Measurements from ENCODE around the gene PLLP. TPM values are rescaled to one million over a fixed set of nuclear protein-coding genes. Genes with fewer than 3 reads are reported as not detected.

The PLLP gene, protein sequence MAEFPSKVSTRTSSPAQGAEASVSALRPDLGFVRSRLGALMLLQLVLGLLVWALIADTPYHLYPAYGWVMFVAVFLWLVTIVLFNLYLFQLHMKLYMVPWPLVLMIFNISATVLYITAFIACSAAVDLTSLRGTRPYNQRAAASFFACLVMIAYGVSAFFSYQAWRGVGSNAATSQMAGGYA
- polyA plus RNA-seq (ENCODE audit: insufficient read length in 4 of 4): 10 to 100 TPM in 3 of 4 donors, 1 to 10 TPM in 1; 2.0 to 31.9 (median 17.8) TPM

DNA sequence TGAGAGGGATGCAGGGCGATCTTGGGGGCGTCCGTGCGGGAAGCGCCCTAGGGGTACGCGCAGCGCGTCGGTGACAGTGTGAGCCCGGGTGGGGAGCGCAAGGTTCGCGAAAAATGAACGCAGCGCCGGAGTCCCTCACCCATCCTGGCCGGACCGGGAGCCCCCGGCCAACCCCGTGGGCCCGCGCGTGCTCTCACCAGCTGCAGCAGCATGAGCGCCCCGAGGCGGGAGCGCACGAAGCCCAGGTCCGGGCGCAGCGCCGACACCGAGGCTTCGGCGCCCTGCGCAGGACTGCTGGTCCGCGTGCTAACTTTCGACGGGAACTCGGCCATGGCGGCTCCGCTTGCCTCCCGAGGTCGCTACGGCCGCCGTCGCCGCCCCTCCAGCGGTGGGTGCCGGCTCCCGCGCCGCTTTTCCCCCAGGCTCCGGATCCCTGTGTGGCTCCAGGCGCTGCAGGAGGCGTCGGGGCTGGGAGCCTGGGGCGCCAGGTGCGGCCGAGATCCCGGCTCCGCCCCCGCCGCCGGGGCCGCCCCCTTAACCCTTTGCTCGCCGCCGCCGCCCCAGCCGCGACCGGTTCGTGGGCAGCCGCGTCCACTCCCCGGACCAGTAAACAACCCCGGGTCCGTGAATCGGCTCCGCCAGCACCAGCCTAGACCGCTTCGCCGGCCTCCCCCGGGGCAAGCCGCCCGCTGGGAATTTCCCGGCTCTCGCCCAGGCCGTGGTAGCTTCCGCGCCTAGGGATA is at the start of gene PLLP:
Gene PLLP (minus strand): TSS at position 464 of the 743 bp plus-strand sequence. CDS start 132 bp downstream, at position 332.
- no peak for DNase-seq (ENCODE audit: low read depth in 4 of 4, low spot score in 3 of 4)

DNA sequence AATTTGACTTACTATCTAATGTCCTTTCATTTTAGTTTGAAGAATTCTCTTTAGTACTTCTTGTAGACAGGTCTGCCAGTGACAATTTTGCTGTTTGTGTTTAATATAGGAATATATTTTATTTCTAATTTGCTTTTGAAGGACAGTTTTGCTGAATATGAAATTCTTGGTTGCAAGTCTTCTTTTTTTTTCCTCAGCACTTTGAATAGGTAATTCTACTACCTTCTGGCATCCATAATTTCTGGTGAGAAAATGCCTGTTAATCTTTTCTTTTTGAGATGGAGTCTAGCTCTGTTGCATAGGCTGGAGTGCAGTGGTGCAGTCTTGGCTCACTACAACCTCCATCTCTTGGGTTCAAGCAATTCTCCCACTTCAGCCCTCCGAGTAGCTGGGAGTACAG is 48.9 kb upstream of the PLLP start:
- DNase-seq (ENCODE audit: low read depth in 4 of 4, low spot score in 3 of 4): no peak

DNA sequence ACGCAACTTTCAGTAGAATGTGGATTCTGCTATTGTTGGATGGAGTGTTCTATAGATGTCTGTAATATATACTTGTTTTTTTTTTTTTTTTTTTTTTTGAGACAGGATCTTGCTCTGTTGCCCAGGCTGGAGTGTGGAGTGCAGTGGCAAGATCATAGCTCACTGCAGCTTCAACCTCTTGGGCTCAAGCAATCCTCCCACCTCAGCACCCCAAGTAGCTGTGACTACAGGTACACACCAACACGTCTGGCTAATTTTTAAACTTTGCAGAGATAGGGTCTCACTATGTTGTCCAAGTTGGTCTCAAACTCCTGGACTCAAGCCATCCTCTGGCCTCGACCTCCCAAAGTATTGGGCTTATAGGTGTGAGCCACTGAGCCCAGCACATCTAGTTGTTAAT is 46.9 kb upstream of the PLLP start:
- no peak for DNase-seq (ENCODE audit: low read depth in 4 of 4, low spot score in 3 of 4)

DNA sequence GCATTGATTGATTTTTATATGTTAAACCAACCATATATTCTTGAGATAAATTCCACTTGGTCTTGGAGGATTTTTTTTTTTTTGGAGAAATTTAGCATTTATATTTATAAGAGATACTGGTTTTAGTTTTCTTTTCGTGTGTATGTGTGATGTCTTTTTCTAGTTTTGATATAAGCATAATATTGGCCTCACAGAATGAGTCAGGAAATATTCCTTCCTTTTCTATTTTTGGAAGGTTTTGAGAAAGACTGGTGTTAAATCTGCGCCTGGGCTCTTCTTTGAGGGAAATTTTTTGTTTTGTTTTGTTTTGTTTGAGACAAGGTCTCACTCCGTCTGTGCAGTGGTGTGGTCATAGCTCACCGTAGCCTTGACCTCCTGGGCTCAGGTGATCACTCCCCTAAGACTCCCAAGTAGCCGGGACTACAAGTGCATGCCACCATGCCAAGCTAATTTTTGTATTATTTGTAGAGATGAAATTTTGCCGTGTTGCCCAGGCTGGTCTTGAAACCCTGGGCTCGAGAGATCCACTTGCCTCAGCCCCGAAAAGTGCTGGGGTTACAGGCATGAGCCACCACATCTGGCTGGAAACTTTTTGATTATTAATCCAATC is 45.4 kb upstream of the PLLP start:
- DNase-seq (ENCODE audit: low read depth in 4 of 4, low spot score in 3 of 4): no peak

DNA sequence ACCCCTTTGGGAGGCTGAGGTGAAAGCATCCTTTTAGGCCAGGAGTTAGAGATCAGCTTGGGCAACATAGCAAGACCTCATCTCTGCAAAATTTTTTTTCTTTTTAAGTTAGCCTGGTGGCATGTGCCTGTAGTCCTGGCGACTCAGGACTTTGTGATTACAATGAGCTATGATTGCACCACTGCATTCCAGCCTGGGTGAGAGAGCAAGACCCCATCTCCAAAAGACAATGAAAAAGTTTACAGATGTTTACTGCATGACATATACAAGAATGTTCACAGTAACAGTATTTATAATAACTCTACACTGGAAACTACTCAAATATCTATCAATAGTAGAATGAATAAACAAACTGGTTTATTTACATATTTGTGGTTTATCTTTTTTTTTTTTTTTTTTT is 41.0 kb upstream of the PLLP start:
- DNase-seq (ENCODE audit: low read depth in 4 of 4, low spot score in 3 of 4): no peak

DNA sequence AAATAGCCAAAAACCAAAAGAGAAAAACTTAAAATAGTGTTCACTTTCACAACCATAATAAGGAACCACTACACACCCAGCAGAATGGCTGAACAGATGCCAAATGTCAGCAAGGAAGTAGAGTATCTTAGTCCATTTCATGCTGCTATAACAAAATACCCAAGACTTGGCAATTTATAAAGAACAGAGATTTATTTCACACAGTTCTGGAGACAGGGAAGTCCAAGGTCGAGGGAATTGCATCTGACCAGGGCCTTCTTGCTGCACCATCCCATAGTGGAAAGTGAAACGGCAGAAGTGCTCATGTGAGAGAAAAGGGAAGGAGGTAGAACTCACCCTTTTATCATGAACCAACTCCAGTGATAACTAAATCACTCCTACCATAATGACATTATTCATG is 40.3 kb upstream of the PLLP start:
- no peak for DNase-seq (ENCODE audit: low read depth in 4 of 4, low spot score in 3 of 4)

DNA sequence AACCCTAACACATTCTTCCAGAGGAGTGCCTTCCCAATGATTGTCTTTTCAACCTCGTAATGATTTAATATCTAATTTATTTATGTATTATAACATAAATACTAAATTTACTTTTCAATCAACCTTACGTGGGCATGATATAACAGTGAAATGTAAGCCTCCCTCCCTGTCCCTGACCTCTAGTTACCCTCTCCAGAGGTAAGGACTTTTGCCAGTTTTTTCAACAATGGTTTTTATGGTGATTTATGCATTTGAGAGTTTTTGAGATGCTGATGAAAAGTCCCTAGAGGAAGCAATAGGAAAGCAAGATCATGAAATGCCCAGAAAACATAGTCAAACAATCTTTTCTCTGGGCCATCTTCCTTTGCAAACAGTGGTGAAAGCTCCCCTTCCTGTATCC is 35.2 kb upstream of the PLLP start:
- DNase-seq (ENCODE audit: low read depth in 4 of 4, low spot score in 3 of 4): no peak

DNA sequence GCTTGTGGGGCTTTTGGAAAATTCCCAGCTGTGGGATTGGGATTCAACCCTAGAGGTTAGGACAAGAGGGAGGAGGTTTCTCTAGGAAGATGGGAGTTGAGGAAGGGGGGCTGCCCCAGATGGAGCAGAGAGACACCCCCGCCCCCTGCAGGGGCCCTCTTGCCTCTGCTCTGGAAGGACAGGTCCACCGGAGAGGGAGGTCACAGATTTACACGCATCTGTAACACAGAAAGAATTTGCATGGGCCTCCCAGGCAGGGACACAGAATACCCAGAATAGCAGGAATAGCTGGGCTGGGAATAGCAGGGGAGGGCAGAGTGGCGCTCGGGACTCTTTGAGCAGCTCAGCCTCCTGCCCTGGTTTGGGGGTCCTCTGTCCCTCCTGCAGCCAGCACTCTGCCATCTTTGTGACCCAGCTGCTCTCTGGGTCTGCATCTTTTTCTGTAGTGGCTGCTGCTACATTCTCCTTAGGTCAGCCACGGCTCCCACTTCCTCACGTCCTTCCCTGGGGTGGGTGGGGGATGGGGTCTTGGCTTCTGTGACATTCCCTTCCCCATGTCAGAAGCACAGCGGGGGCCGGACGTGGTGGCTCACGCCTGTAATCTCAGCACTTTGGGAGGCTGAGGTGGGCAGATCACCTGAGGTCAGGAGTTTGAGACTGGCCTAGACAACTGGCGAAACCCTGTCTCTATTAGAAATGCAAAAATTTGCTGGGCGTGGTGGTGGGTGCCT is 33.9 kb upstream of the PLLP start:
- no peak for DNase-seq (ENCODE audit: low read depth in 4 of 4, low spot score in 3 of 4)

DNA sequence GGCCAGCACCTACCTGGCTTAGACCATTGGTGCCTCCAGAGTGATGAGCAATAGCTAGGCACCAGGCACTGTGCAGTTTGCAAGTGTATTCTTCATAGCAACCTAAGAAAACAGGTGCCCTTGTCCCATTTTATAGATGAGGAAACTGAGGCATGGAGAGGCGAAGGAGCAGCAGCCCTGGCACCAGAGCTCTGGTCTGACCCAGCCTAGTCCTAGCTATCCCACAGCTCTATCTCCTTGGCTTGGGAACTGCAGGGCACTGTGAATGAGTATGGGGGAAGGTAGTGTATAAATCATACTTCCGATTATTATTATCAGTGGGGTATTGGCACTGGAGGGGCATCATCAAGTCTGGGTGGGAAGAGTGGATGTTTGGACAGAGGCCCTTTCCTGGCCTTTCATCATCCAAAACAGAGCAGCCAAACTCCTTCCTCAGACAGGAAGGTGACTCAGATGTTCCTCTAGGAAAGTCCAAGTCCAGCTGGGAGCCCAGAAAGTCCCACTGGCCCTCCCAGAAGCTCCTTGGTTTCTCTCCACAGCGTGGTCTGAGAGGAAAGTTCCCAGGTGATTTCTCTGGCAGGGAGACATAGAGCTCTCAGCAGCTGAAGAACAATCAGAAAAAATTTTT is 32.0 kb upstream of the PLLP start:
- no peak for DNase-seq (ENCODE audit: low read depth in 4 of 4, low spot score in 3 of 4)

DNA sequence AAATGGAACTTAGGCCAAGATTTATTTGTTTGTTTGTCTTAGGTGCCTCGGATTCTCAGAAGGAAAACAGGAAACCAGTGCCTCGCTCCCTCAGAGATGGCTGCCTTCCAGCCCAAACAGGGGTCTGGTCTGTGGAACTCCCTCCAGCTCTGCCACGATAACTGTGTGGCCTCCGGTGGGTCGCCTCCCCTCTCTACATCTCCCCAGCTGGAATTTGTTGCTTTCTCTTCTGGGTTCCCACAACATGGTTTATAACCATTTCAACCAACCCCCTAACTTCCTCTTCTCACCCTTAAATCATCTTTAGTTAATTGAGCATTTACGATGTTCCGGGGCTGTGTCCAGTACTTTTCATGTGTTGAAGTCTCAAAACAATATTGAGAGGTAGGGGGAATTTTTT is 30.9 kb upstream of the PLLP start:
- peak in 1 of 4 donors; percentile 48 for DNase-seq (ENCODE audit: low read depth in 4 of 4, low spot score in 3 of 4)

DNA sequence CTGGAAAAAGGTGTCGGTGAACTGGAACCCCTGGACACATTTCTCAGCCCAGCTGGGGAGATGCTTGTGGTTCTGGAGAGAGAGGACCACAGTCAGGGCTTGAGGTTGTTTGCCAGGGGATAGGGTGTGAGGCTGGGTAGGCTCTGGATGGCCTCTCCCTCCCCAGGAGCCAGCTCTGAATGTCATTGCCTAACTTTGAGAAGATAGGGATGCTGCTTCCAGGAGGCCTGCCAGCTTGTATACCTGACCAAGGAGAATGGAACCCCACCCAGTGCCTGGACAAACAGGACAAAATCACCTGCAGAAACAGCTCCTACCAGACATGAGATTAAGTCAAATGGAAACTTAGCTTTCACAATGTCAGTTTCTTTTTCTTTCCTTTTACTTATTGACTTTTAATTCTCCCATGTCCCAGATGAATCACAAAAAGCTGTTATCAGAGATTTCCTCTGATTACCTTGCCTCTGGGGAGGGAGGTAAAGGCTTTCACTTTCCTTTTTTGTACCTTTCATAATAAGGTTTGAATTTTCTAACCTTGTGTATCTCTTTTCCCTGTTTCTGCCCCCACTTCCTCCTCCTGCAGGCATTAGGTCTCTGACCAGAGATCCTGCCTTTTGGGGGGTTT is 29.8 kb upstream of the PLLP start:
- no peak for DNase-seq (ENCODE audit: low read depth in 4 of 4, low spot score in 3 of 4)

DNA sequence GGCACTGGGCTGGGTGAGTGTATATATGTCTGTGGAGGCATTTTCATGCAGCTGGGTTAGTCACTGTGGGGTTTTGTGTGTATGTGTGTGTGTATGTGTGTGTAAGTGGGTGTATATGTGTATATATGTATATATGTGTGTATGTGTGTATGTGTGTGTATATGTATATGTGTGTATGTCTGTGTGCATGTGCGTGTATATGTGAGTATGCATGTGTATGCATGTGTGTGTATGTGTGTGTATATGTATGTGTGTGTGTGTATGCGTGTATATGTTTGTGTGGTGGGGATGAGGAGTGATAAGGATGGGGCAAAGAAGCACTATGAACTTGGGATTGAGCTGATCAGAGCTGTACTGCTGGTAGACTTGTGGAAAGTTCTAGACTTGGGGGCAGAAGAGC is 29.0 kb upstream of the PLLP start:
- DNase-seq (ENCODE audit: low read depth in 4 of 4, low spot score in 3 of 4): no peak

DNA sequence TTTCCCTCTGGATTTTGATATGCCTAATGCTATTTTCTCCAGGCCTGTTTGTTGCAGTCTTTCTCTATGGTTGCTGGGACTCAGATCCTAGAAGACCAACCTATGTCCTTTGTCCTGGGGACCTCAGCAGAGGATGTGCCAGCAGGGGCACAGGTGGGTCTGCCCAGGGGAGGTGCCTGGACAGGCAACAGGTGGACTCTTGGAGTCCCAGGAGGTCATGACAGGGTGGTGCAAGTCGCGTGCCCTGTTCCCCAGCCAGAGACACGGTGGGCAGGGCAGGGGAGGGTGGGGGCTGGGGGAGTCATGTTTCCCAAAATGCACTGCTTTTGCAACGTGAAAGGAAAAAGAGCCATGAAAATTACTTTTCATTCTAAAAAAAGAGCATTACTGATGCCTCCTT is 26.3 kb upstream of the PLLP start:
- no peak for DNase-seq (ENCODE audit: low read depth in 4 of 4, low spot score in 3 of 4)

DNA sequence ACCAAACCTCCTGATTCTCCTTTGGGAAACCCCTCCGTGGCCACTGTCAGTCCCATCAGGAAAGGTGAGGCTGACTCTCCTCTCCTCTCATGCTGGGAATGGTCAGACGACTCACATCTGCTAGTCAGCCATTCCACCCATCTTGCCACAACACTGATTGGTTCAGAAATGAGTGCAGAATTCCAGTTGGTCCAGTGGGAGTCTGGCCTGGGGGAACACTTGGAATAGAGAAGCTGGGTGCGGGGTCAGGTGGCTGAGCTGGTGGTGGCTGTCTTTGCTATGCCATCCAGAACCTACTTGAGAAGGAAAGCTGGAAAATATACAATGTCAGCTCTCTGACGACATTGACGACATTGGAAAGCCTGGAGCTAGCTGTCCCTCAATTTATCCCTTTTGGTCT is 23.6 kb upstream of the PLLP start:
- DNase-seq (ENCODE audit: low read depth in 4 of 4, low spot score in 3 of 4): no peak

DNA sequence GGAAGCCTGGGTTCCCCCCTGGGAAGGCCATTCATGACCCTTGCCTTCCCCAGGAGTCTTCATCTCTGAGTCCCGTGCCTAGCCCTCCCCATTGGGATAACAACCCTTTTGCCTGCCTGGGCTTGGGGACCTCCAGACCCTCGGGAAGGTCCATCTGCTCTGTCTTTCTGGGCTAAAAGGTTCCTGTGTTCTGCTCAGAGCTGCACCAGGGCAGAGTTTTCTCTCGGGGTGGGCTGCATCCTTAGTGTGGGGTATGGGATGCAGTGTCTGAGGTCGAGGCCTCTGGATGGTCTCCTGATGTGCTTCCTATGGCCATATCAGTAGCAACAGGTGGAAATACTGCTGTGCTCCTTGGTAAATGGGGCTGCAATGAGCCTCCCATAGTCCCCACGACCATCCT is 22.9 kb upstream of the PLLP start:
- DNase-seq (ENCODE audit: low read depth in 4 of 4, low spot score in 3 of 4): no peak

DNA sequence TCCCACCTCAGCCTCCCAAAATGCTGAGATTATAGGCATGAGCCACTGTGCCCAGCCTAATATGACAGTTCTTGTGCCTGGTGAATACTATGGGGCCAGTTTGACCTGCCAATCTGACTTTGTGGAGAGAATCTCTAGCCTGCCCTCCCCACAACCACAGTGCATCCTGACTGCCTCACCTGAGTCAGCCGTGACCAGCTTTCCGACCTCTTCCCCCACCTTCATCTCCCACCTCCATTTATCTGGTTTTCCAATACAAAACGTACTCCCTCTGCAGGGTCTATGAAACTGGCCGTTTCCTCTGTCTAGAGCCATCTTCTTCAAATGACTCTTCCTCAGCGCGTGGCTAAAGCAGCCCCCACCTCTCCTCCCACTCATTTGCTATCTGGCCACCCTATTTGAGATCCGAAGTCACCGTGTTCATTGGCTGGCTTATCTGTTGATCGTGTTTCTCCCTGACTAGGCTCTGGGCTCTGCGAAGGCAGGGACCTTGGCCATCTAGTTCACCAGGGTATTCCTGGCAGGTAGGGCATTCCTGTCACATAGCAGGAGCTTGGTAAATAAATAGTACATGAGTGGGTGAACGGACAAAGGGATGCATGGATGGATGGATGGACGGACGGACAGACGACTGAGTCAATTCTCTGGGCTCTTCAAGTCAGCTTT is 22.3 kb upstream of the PLLP start:
- no peak for DNase-seq (ENCODE audit: low read depth in 4 of 4, low spot score in 3 of 4)

DNA sequence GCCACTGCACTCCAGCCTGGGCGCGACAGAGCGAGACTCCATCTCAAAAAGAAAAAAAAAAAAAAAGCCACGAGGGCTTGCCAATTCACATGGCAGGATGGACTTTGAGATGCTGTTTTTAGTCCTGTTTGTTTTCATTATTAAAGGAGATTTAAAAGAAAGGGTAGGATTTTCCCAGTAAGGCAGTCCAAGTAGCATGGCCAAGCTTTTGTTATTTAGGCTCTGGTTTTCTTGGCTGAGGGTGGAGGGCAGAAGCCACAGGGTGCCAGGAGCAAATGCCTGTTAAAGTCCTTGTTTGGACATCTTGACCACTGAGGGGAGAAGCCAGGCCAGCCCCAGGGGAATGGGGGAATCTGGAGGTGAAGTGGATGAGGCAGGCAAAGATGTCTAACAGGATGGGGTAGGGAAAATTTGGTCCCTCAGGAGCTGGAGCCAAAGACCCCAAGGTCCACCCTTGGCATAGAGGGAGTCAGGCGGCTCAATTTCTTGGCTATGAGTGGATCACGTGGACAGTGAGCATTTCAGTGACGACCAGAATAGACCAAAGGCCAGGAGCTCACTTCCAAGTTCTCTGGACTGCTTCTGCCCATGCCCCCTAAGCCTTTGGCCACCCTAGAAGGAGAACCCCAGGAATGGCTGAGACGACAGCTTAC is 20.8 kb upstream of the PLLP start:
- no peak for DNase-seq (ENCODE audit: low read depth in 4 of 4, low spot score in 3 of 4)

DNA sequence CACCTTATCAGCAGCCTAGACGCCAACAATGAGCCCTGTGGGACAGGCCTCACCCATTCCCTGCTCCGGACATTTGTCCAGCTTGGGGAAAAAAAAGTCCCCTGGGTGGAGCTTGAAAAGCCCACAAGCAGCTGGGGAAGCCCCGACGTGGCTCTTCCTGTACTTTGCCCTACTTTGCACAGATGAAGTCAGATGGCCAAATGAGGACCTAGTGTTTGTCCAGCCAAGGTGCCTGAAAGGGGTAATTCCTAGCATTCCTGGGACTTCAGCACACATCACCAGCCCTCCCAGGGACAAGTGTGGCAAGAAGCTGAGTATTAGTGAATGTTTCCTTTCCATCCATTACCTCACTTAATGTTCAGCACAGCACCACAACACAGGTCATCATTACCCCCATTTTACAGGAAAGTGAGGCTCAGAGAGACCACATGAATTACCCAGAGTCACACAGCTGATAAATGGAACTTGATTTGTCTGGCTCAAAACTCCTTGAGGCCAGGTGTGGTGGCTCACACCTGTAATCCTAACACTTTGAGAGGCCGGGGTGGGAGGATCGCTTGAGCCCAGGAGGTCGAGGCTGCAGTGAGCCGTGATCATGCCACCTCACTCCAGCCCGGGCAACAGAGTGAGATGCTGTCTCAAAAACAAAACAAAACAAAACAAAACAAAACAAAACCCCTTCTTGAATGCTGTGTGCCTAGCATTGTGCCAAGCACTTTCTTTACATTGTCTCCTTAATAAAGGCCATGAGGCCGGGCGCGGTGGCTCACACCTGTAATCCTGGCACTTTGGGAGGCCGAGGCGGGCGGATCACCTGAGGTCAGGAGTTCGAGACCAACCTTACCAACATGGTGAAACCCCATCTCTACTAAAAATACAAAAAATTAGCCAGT is 19.9 kb upstream of the PLLP start:
- DNase-seq (ENCODE audit: low read depth in 4 of 4, low spot score in 3 of 4): no peak

DNA sequence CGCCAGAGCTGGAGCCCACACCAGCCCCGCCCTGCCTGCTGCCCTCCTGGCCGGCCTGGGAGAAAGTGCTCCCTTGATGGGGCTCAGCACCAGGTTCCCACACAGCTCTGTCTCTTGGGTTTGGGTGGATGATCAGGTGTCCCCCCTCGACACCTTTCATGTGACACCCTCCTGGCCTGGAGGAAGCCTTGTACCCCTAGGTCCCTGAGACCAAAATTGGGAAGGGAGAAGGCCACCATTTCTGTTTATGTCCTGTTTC is 19.4 kb upstream of the PLLP start:
- no peak for DNase-seq (ENCODE audit: low read depth in 4 of 4, low spot score in 3 of 4)
